Stomach (tissue), 4 donors: ENCODE results near the gene CSTF1.

Experiments used
- CTCF ChIP-seq, 7 experiments: fragments of 450-650 bp in 4 of 7; fragments of 200-600 bp in 3 of 7; sonication (generic) in 3 of 7; IDR thresholded peaks; one replicate each; pipeline ENCODE4 v1.5.1; 2016 to 2019; ENCODE audit warnings: antibody characterized with exemption in 7 of 7, control low read depth in 2 of 7, mild to moderate bottlenecking in 1 of 7
- POLR2A ChIP-seq, 4 donors: fragments of 450-650 bp; IDR thresholded peaks; one replicate each; pipeline ENCODE4 v1.6.1; 2016; ENCODE audit warnings: antibody characterized with exemption in 4 of 4, control low read depth in 2 of 4, mild to moderate bottlenecking in 1 of 4, moderate library complexity in 1 of 4
- POLR2AphosphoS5 ChIP-seq, 3 donors: sonication (generic); formaldehyde crosslinking; IDR thresholded peaks; one replicate each; pipeline ENCODE4 v1.6.1; 2016; ENCODE audit warnings: antibody characterized with exemption in 3 of 3

GRCh38 chr20:56447227-56447626 lies 54.8 kb downstream of the CSTF1 start:
- TF ChIP-seq CTCF (IDR thresholded peaks at IDR 0.05) (no peak), POLR2A (IDR thresholded peaks at IDR 0.05) (no peak), POLR2AphosphoS5 (IDR thresholded peaks at IDR 0.05) (no peak)
